CD8-positive, alpha-beta memory T cell (primary cell): Measurements from ENCODE around the gene CACNA1B. TPM values are rescaled to one million over a fixed set of nuclear protein-coding genes. Genes with fewer than 3 reads are reported as not detected.

ENCODE experiments used
- CTCF ChIA-PET: fragments of 350-600 bp; sonication (Branson Sonifier 250); formaldehyde crosslinking; loops from one replicate; lab custom pipeline; 2021; ENCODE audit warnings: antibody characterized with exemption; lab: Charles Lee
- POLR2A ChIA-PET: fragments of 350-600 bp; sonication (Branson Sonifier 250); formaldehyde crosslinking; loops from one replicate; lab custom pipeline; 2021; ENCODE audit warnings: antibody characterized with exemption; lab: Charles Lee
- DNase-seq, 5 donors: peaks; one replicate each; pipeline versions ENCODE4 v3.0.0 to v3.0.0-alpha.2; 2020 to 2022; ENCODE audit warnings: mixed read lengths in 1 of 5
- H3K27ac ChIP-seq: one replicate; pipeline ENCODE4 v1.7.0; 2013; ENCODE audit warnings: low read depth, mild to moderate bottlenecking, low read length, moderate library complexity
- H3K27me3 ChIP-seq: 2 replicates; pipeline ENCODE4 v1.7.0; 2013; ENCODE audit warnings: low read length, mild to moderate bottlenecking; ENCODE audit not compliant: insufficient read depth, poor library complexity, severe bottlenecking
- H3K36me3 ChIP-seq: 2 replicates; pipeline ENCODE4 v1.7.0; 2013; ENCODE audit warnings: mild to moderate bottlenecking, low read length, moderate library complexity; ENCODE audit not compliant: insufficient read depth
- H3K4me1 ChIP-seq: 2 replicates; pipeline ENCODE4 v1.7.0; 2013; ENCODE audit warnings: mild to moderate bottlenecking, low read length, moderate library complexity; ENCODE audit not compliant: insufficient read depth
- H3K4me3 ChIP-seq: 2 replicates; pipeline ENCODE4 v1.7.0; 2013; ENCODE audit warnings: mild to moderate bottlenecking, low read length
- H3K9me3 ChIP-seq: 2 replicates; pipeline ENCODE4 v1.7.0; 2013; ENCODE audit warnings: mild to moderate bottlenecking, low read length
- H3K27ac Mint-ChIP-seq, 8 donors: one replicate each; pipeline ENCODE4 v1.8.0; 2020 to 2021; ENCODE audit warnings: mixed read lengths in 8 of 8, mild to moderate bottlenecking in 6 of 8, inconsistent platforms in 3 of 8, moderate library complexity in 3 of 8
- H3K27me3 Mint-ChIP-seq, 2 donors: one replicate each; pipeline ENCODE4 v1.8.0; 2020 to 2021; ENCODE audit warnings: mixed read lengths in 2 of 2, mild to moderate bottlenecking in 1 of 2, moderate library complexity in 1 of 2
- H3K36me3 Mint-ChIP-seq, 3 donors: one replicate each; pipeline ENCODE4 v1.8.0; 2020 to 2021; ENCODE audit warnings: mixed read lengths in 3 of 3, inconsistent platforms in 1 of 3, mild to moderate bottlenecking in 1 of 3
- H3K4me1 Mint-ChIP-seq, 3 donors: one replicate each; pipeline ENCODE4 v1.8.0; 2020 to 2021; ENCODE audit warnings: mixed read lengths in 3 of 3, inconsistent platforms in 1 of 3, mild to moderate bottlenecking in 1 of 3
- H3K4me3 Mint-ChIP-seq, 7 donors: one replicate each; pipeline ENCODE4 v1.8.0; 2020 to 2021; ENCODE audit warnings: mixed read lengths in 7 of 7, mild to moderate bottlenecking in 6 of 7, moderate library complexity in 4 of 7, inconsistent platforms in 2 of 7
- H3K9me3 Mint-ChIP-seq, 5 donors: one replicate each; pipeline ENCODE4 v1.8.0; 2020 to 2022; ENCODE audit warnings: mixed read lengths in 5 of 5, mild to moderate bottlenecking in 3 of 5, moderate library complexity in 2 of 5, inconsistent platforms in 1 of 5
- polyA plus RNA-seq: library from polyadenylated mRNA; unstranded; fragments of 300-500 nt; fragmentation: Illumina TruSeq; gene quantifications from one replicate; pipeline ENCODE4 v1.2.3, GENCODE V29; 2021
- total RNA-seq, 2 experiments: library from RNA; stranded (reverse); gene quantifications; one replicate each; pipeline ENCODE4 v1.2.3, GENCODE V29; 2021

The CACNA1B gene
- total and polyA plus RNA-seq, 3 experiments from 2014 or later: not detected

GRCh38 chr9:138042146-138042545, 164.6 kb downstream of the CACNA1B start:
- no peak overlapping the region for H3K27ac Mint-ChIP-seq
- no peak overlapping the region for H3K27ac ChIP-seq
- H3K9me3 Mint-ChIP-seq: no peaks in the 10 kb centered on the region
- no peak overlapping the region for H3K4me3 ChIP-seq
- H3K9me3 ChIP-seq: no peaks in the 10 kb centered on the region
- no peak for DNase-seq
- peaks cover 3% of the 10 kb centered on the region for H3K27me3 ChIP-seq
- H3K27me3 Mint-ChIP-seq: peaks cover 22 to 48% of the 10 kb centered on the region in 2 donors
- H3K36me3 ChIP-seq: no peaks in the 10 kb centered on the region
- no peaks in the 10 kb centered on the region for H3K36me3 Mint-ChIP-seq
- ChIA-PET POLR2A (no interaction called here), CTCF (no interaction called here)
- no peaks in the 10 kb centered on the region for H3K4me1 ChIP-seq
- no peak overlapping the region for H3K4me3 Mint-ChIP-seq
- H3K4me1 Mint-ChIP-seq: no peaks in the 10 kb centered on the region

- Histone ChIP-seq H3K27me3 (peaks cover 3% of the 10 kb centered on the region), H3K4me1 (no peaks in the 10 kb centered on the region), H3K9me3 (no peaks in the 10 kb centered on the region), H3K36me3 (no peaks in the 10 kb centered on the region), H3K27ac (no peak overlapping the region), H3K4me3 (no peak overlapping the region)
- ChIA-PET CTCF (no interaction called here), POLR2A (no interaction called here)
- H3K36me3 Mint-ChIP-seq: no peaks in the 10 kb centered on the region
- DNase-seq: no peak
- H3K9me3 Mint-ChIP-seq: no peaks in the 10 kb centered on the region
- H3K4me1 Mint-ChIP-seq: no peaks in the 10 kb centered on the region
- H3K4me3 Mint-ChIP-seq: no peak overlapping the region
- H3K27ac Mint-ChIP-seq: no peak overlapping the region
- H3K27me3 Mint-ChIP-seq: peaks cover 21 to 50% of the 10 kb centered on the region in 2 donors
These were observed 165.1 kb downstream of the CACNA1B start for GRCh38 chr9:138042640-138043039.

GRCh38 chr9:138043061-138043410, 165.5 kb downstream of the CACNA1B start:
- peak overlapping the region in 1 of 8 donors; percentile 56 for H3K27ac Mint-ChIP-seq
- Histone ChIP-seq H3K27ac (no peak overlapping the region), H3K4me3 (no peak overlapping the region), H3K36me3 (no peaks in the 10 kb centered on the region), H3K9me3 (no peaks in the 10 kb centered on the region), H3K4me1 (no peaks in the 10 kb centered on the region), H3K27me3 (peaks cover 3% of the 10 kb centered on the region)
- H3K4me3 Mint-ChIP-seq: no peak overlapping the region
- ChIA-PET CTCF (no interaction called here), POLR2A (no interaction called here)
- peaks cover 21 to 49% of the 10 kb centered on the region in 2 donors for H3K27me3 Mint-ChIP-seq
- no peaks in the 10 kb centered on the region for H3K36me3 Mint-ChIP-seq
- no peak for DNase-seq
- no peaks in the 10 kb centered on the region for H3K4me1 Mint-ChIP-seq
- H3K9me3 Mint-ChIP-seq: no peaks in the 10 kb centered on the region

DNA sequence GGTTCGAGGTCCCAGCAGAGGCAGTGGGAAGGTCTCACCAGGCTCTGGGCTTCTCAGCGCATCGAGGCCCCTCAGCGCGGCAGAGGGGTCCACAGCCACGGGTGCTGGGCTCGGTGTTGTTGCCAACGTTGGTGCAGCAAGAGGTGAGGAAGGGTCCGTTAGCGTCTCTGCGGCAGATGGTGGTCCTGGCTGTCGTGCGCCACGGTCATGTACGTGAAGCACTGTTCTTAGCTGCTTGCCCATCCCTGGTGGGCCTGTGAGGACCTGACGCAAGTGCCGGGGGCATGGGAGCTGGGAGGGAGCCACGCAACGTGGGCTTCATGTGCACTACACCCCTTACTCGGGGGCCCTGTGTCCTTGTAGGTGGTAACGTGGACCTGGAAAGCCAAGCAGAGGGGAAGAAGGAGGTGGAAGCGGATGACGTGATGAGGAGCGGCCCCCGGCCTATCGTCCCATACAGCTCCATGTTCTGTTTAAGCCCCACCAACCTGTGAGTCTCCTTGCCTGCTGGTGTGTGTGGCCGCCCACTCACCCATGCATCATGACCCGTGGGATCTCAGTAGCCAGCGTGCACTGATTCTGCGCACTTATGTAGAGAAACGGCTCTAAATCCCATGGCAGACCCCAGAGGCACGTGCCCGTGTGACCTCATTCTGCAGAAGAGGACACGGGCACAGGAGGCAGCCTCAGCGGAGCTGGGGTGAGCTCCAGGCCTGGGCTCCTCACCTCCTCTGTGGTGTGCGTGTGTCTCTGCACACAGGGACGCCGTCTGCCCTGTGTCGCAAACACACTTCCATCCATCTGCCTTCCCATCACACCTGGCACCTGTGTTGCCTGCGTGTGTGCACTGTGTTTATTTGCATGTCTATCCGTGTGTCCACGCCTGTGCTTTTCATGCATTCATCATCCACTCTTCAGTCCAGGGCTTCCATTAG, 166.1 kb downstream of the CACNA1B start:
- Mint-ChIP-seq H3K36me3 (no peaks in the 10 kb centered on the region), H3K4me3 (no peak overlapping the region), H3K27ac (no peak overlapping the region), H3K4me1 (no peaks in the 10 kb centered on the region), H3K9me3 (no peaks in the 10 kb centered on the region), H3K27me3 (peaks cover 20 to 47% of the 10 kb centered on the region in 2 donors)
- peaks cover 3% of the 10 kb centered on the region for H3K27me3 ChIP-seq
- no peak for DNase-seq
- no peak overlapping the region for H3K4me3 ChIP-seq
- H3K36me3 ChIP-seq: no peaks in the 10 kb centered on the region
- H3K9me3 ChIP-seq: no peaks in the 10 kb centered on the region
- no peak overlapping the region for H3K27ac ChIP-seq
- ChIA-PET POLR2A (no interaction called here), CTCF (no interaction called here)
- no peaks in the 10 kb centered on the region for H3K4me1 ChIP-seq

GRCh38 chr9:138044485-138045383, 167.2 kb downstream of the CACNA1B start:
- Mint-ChIP-seq H3K27ac (no peak overlapping the region), H3K4me3 (no peak overlapping the region), H3K4me1 (no peaks in the 10 kb centered on the region), H3K36me3 (no peaks in the 10 kb centered on the region), H3K27me3 (peaks cover 18 to 49% of the 10 kb centered on the region in 2 donors), H3K9me3 (no peaks in the 10 kb centered on the region)
- no peaks in the 10 kb centered on the region for H3K4me1 ChIP-seq
- H3K27me3 ChIP-seq: peaks cover 3% of the 10 kb centered on the region
- H3K9me3 ChIP-seq: no peaks in the 10 kb centered on the region
- DNase-seq: no peak
- no peak overlapping the region for H3K4me3 ChIP-seq
- ChIA-PET CTCF (no interaction called here), POLR2A (no interaction called here)
- no peaks in the 10 kb centered on the region for H3K36me3 ChIP-seq
- no peak overlapping the region for H3K27ac ChIP-seq

DNA sequence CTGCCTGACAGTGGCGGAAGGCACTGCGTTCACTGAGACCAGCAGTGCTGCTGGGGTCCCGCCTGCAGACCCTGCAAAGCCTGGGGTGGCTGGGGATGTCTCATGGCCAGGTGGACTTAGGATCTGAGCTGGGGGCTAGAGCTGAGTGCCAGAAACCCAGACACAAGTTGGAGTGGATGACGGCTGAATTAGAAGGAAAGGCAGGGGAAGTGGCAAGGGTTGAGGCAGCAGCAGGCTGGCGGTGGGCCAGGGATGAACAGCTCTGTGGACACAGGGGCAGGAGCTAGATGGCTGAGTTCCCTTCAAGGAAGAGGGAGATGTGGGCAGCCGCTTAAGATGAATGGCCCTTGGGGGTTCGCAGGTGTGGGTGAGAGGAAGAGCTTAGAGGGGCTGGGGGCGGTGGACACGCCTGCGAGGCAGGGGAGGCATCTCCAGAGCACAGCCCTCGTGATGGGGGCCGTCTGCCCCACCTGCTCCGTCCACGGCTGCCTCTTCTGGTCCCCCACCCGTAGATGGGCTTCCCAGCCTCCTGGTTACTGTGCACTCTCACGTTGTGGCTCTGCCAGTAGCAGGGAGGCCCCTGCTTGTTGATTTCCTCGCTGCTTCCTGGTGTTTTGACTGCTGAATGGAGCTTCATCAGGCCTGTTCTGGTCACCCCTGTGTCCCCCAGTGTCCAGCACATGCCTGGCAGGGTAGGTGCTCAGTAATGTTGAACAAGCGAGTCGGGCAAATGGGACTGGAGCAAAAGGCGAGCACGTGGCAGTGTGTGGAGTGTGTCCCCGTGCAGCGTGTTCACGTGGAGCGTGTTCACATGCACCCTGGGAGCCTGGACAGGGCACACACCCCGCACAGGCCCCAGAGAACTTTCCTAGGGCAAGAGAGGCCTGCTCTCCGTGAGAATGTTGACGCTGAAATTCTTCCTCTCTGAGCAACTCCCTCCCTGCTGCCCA, 168.2 kb downstream of the CACNA1B start:
- Mint-ChIP-seq H3K4me3 (no peak overlapping the region), H3K27ac (no peak overlapping the region), H3K27me3 (peaks cover 17 to 44% of the 10 kb centered on the region in 2 donors), H3K9me3 (no peaks in the 10 kb centered on the region), H3K36me3 (no peaks in the 10 kb centered on the region), H3K4me1 (no peaks in the 10 kb centered on the region)
- Histone ChIP-seq H3K36me3 (no peaks in the 10 kb centered on the region), H3K27ac (no peak overlapping the region), H3K27me3 (peaks cover 3% of the 10 kb centered on the region), H3K9me3 (no peaks in the 10 kb centered on the region), H3K4me3 (no peak overlapping the region), H3K4me1 (no peaks in the 10 kb centered on the region)
- ChIA-PET CTCF (no interaction called here), POLR2A (no interaction called here)
- DNase-seq: no peak

GRCh38 chr9:138046641-138047301, 169.2 kb downstream of the CACNA1B start:
- CTCF ChIA-PET: no interaction called here
- H3K27me3 ChIP-seq: no peaks in the 10 kb centered on the region
- no peaks in the 10 kb centered on the region for H3K36me3 ChIP-seq
- no peak overlapping the region for H3K27ac ChIP-seq
- no peak for DNase-seq
- H3K27me3 Mint-ChIP-seq: peaks cover 19 to 48% of the 10 kb centered on the region in 2 donors
- no peaks in the 10 kb centered on the region for H3K4me1 ChIP-seq
- H3K9me3 Mint-ChIP-seq: no peaks in the 10 kb centered on the region
- no peak overlapping the region for H3K27ac Mint-ChIP-seq
- H3K9me3 ChIP-seq: no peaks in the 10 kb centered on the region
- H3K4me3 ChIP-seq: no peak overlapping the region
- no peaks in the 10 kb centered on the region for H3K36me3 Mint-ChIP-seq
- H3K4me1 Mint-ChIP-seq: no peaks in the 10 kb centered on the region
- POLR2A ChIA-PET: no interaction called here
- H3K4me3 Mint-ChIP-seq: no peak overlapping the region
